H1 (cell line): ENCODE measurements around the gene AFG1L. TPM values are rescaled to one million over a fixed set of nuclear protein-coding genes. Genes with fewer than 3 reads are reported as not detected.

ENCODE experiments used
- BACH1 ChIP-seq: IDR thresholded peaks from 2 replicates; pipeline ENCODE4 v1.6.1; 2012; ENCODE audit warnings: low read length, improper control_type of control experiment
- BRCA1 ChIP-seq: IDR thresholded peaks from 2 replicates; pipeline ENCODE4 v1.6.1; 2012; ENCODE audit warnings: low read depth, low read length, improper control_type of control experiment
- GABPA ChIP-seq: IDR thresholded peaks from 2 replicates; pipeline ENCODE4 v1.6.1; 2011; ENCODE audit warnings: mild to moderate bottlenecking, low read length, moderate library complexity, borderline replicate concordance; ENCODE audit not compliant: insufficient read depth
- KDM1A ChIP-seq: fragments of 200-600, 300-600 bp; sonication (generic); IDR thresholded peaks from 2 replicates; pipeline ENCODE4 v1.7.1; 2016; ENCODE audit warnings: mild to moderate bottlenecking, low read length, borderline replicate concordance
- RXRA ChIP-seq: IDR thresholded peaks from 2 replicates; pipeline ENCODE4 v1.6.1; 2011; ENCODE audit warnings: low read depth, mild to moderate bottlenecking, low read length, moderate library complexity; ENCODE audit not compliant: insufficient read depth
- SIRT6 ChIP-seq: IDR thresholded peaks from one replicate; pipeline ENCODE4 v1.7.1; 2012; ENCODE audit warnings: low read length, inconsistent platforms
- SIX5 ChIP-seq: IDR thresholded peaks from 2 replicates; pipeline ENCODE4 v1.6.1; 2011; ENCODE audit warnings: mild to moderate bottlenecking, low read depth, low read length
- SUZ12 ChIP-seq: fragments of 200-600 bp; sonication (generic); IDR thresholded peaks from 2 replicates; pipeline ENCODE4 v1.6.1; 2012; ENCODE audit warnings: mild to moderate bottlenecking, inconsistent platforms, low read length, moderate library complexity, mixed read lengths
- TBP ChIP-seq: IDR thresholded peaks from 2 replicates; pipeline ENCODE4 v1.6.1; 2011; ENCODE audit warnings: low read depth, low read length, improper control_type of control experiment
- TEAD4 ChIP-seq: IDR thresholded peaks from 2 replicates; pipeline ENCODE4 v1.6.1; 2012; ENCODE audit warnings: low read depth, low read length, inconsistent platforms, mixed read lengths
- YY1 ChIP-seq: IDR thresholded peaks from 2 replicates; pipeline ENCODE4 v1.6.1; 2011; ENCODE audit warnings: low read depth, mild to moderate bottlenecking, low read length
- polyA plus RNA-seq, 7 experiments: library from polyadenylated mRNA; depleted of rRNA in 3 of 7; stranded (reverse) in 5 of 7; unstranded in 2 of 7; fragments of >200 nt in 5 of 7; fragments of 200-250 nt in 2 of 7; gene quantifications; 1 replicate in 5 of 7; 2 replicates in 1 of 7; 4 replicates in 1 of 7; pipeline versions ENCODE4 v1.2.1 to v1.2.3, GENCODE V29; 2011 to 2013; ENCODE audit warnings: missing spikeins in 2 of 7, mixed read lengths in 2 of 7
- total RNA-seq: library from RNA; stranded (reverse); fragmentation: NEBNext Ultra II Directional; extraction: Animal tissue kit (Norgen Biotek cat#: 25700); gene quantifications from 2 replicates; pipeline ENCODE4 v1.2.1, GENCODE V29; 2021

Gene AFG1L
- total and polyA plus RNA-seq, 2 of the 8 experiments (the other 6 are each of a cell fraction or from before 2014, with no cell fraction given), result 0.98 to 5.7 TPM

- TF ChIP-seq GABPA (no peak), SIRT6 (no peak), KDM1A (no peak), RXRA (no peak), SIX5 (no peak), YY1 (no peak), BRCA1 (no peak), BACH1 (no peak), TEAD4 (no peak), TBP (no peak), SUZ12 (no peak)
Measured at GRCh38 chr6:108528878-108529277, 234.0 kb downstream of the AFG1L start (continued).
